ENCODE measurements around the gene NUP107.

The NUP107 gene

DNA sequence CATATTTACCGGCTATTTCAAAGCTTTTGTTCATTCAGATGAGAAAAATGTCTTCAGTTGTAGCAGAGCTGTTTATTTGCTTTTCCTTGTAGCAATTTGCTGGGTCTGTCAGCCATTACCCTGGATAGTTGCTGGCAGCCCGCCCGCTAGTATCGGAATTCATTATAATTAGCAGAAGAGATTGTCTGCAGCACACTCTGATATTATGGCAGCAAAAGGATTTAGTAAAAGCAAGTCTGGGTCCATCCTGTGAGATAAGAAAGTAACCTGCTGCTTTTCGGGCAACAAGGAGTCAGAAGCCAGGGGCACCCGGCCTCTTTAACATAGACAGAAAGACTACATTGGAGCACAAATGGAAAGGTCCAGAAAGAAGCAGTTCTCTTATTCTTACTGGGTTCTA is 53.1 kb downstream of the NUP107 start:
- DNase-seq (ENCODE audit: low spot score), result no peak

- DNase-seq (ENCODE audit: low spot score), result peak; percentile 12
Observed at GRCh38 chr12:68743356-68743755, 56.6 kb downstream of the NUP107 start.

GRCh38 chr12:68745376-68745903 is 58.7 kb downstream of the NUP107 start:
- DNase-seq (ENCODE audit: low spot score), result no peak

DNA sequence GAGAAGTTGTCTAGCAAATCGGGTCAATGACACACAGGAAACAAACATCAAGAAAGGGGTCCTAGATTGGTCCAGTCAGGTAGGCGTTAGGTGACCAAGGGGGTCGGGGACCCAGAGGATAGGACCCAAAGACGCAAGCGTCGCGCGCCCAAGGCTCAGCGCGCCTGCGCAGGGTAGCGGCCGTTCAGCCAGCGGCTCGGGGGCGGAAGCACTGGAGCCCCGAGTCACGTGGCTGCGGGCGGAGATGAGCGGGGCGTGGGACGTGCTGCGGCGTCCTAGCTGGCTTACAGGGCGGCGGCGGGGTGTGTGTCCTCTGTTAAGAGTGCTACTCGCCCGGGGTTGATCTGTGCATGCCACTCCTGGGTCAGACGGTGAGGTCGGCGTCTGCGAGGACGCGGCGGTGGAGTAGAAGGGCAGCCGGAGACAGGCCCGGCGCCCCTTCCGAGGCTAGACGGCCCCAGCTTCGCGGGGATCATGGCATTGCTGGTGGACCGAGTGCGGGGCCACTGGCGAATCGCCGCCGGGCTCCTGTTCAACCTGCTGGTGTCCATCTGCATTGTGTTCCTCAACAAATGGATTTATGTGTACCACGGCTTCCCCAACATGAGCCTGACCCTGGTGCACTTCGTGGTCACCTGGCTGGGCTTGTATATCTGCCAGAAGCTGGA is 59.3 kb downstream of the NUP107 start, which contains the start of gene SLC35E3:
TSS of gene SLC35E3 (plus strand) at position 273 of the 668 bp plus-strand sequence. CDS start at position 475, 202 bp downstream.
- peak; percentile 97 for DNase-seq (ENCODE audit: low spot score)

- DNase-seq (ENCODE audit: low spot score), result peak; percentile 85
Observed at GRCh38 chr12:68746572-68747180, 59.9 kb downstream of the NUP107 start.

- DNase-seq (ENCODE audit: low spot score), result no peak
Observed at GRCh38 chr12:68749443-68749842, 62.7 kb downstream of the NUP107 start.

DNA sequence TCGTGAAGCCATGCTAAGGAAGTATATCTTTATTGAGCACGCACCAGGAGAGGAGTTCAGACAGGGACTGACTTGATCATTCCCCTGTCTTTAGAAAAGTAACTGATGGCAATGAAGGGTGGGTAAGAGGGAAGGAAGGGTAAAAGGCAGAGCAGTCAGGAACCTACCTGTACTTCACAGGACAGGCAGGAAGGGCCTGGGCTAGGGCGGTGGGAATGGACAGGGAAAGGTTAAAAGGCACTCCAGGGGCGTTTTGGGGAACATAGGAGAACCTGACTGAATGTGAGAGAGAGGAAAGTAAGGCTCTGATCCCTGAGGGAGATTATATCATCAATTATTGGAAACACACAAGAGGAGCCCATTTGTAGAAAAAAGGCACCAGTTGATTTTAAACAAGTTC is 63.1 kb downstream of the NUP107 start:
- no peak for DNase-seq (ENCODE audit: low spot score)

DNA sequence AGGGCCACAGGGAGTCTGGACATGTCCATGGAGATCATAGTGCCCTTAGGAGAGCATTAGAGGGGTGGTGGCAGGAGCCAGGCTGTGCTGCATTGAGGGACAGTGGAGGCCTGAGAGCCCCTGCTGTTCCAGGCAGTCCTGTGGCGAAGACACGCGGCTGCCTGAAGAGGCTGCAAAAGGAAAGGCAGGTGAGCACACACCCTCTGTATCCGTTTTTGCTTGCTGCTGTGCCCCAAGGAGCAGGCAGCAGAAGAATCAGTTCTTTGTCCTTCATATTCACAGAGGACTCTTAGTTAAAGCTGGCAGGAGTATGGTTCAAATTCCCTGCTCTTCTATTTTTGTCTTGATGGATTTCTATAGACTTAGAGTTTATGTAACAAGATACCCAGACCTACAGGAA is 63.7 kb downstream of the NUP107 start:
- DNase-seq (ENCODE audit: low spot score), result no peak

DNA sequence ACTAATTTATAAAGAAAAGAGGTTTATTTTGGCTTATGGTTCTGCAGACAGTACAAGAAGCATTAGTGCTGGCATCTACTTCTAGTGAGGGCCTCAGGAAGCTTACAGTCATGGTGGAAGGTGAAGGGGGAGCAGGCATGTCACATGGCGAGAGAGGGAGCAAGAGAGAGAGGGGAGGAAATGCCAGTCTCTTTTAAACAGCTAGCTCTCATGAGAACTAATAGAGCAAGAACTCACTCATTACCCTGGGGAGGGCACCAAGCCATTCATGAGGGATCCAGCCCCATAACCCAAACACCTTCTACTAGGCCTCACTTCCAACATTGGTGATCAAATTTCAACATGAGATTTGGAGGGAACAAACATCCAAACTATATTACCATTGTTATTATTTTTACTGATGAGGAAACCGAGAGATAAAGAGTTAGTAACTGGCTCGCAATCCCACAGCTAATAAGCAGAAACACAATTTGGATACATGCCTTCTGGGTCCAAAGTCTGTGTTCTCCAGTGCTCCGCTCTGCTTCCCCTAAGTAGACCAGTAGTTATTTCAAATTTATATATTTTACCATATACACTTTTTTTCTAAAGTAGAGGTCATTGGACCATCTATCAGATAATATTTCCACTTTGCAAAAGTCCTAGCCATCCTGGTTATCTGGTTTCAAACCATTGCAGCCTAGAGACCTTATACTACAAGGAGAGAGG is 68.9 kb downstream of the NUP107 start:
- DNase-seq (ENCODE audit: low spot score), result no peak

- no peak for DNase-seq (ENCODE audit: low spot score)
Observed at GRCh38 chr12:68759852-68760251, 73.1 kb downstream of the NUP107 start.

DNA sequence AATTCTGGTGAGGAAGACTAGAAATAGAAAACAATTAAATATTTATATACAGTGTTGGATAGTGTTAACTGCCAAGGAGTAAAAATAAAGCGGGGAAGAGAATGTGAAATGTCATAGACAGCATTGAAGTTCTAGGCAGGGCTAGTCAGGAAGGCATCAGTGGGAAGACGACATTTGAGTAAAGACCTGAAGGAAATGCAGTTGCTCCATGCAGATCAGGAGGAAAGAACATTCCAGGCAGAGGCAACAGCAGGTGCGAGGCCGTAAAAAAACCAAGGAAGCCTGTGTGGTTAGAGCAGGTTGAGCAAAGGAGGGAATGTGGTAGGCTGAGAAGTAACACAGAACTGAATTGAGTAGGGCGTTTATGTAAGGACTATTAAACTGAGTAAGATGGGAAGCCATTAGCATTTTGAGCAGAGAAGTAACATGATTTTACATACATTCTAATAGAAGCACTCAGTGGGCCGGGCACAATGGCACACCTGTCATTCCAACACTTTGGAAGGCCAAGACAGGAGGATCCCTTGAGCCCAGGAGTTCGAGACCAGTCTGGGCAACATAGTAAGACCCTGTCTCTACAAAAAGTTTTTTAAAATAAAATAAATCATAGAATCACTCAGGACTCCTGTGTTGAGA is 74.1 kb downstream of the NUP107 start:
- no peak for DNase-seq (ENCODE audit: low spot score)

- DNase-seq (ENCODE audit: low spot score), result no peak
Observed at GRCh38 chr12:68761442-68761812, 74.6 kb downstream of the NUP107 start.

- DNase-seq (ENCODE audit: low spot score), result no peak
Observed at GRCh38 chr12:68761901-68762630, 75.3 kb downstream of the NUP107 start.

GRCh38 chr12:68762691-68763090 is 75.9 kb downstream of the NUP107 start:
- no peak for DNase-seq (ENCODE audit: low spot score)

GRCh38 chr12:68765696-68766095 is 78.9 kb downstream of the NUP107 start:
- no peak for DNase-seq (ENCODE audit: low spot score)

DNA sequence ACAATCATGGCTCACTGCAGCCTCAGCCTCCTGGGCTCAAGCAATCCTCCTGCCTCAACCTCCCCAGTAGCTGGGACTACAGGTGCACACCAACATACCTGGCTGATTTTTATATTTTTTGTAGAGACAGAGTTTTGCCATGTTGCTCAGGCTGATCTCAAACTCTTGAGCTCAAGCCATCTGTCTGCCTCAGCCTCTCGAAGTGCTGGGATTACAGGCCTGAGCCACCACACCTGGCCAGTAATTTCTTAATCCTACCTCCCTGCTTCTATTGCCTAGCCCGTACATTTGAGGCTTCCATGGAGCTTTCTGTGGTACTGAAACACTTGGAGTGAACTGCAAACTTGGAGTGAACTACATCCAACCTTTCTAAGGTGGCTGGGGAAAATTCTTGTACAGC is 79.9 kb downstream of the NUP107 start:
- DNase-seq (ENCODE audit: low spot score), result no peak

GRCh38 chr12:68767191-68767590 is 80.4 kb downstream of the NUP107 start:
- no peak for DNase-seq (ENCODE audit: low spot score)

- DNase-seq (ENCODE audit: low spot score), result no peak
Observed at GRCh38 chr12:68768431-68768939, 81.7 kb downstream of the NUP107 start.

GRCh38 chr12:68769941-68770340 is 83.2 kb downstream of the NUP107 start:
- DNase-seq (ENCODE audit: low spot score), result no peak

DNA sequence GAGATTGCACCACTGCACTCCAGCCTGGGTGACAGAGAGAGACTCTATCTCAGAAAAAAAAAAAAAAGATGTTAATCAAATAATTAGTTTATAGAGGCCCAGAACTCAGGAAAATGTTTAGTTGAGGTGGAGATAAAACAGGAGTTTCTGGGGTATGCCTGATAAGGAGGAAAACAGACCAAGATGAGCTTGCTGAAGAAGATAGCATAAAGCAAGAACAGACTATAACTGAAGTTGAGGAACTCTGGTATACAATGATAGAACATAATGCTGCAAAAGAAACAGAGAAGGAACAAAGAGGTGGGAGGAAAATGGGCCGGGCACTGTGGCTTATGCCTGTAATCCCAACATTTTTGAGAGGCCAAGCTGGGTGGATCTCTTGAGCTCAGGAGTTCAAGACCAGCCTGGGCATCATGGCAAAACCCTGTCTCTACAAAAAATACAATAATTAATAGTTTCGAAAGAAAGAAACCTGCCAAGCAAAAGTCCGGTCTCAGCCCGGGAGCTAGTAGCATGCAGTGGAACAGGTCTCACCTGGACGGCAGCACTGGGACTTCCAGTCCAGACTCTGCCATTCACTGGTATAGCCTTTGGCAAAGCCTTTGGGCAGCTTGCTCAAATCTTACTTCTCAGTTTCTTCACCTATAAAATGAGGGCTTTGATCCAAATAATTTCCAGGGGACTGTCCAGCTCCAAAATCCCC is 84.6 kb downstream of the NUP107 start:
- DNase-seq (ENCODE audit: low spot score), result no peak

GRCh38 chr12:68772714-68773113 is 85.9 kb downstream of the NUP107 start:
- DNase-seq (ENCODE audit: low spot score), result no peak

All from AG08396 (cell line).